Adrenal gland (tissue), 5 donors: Measurements from ENCODE around the gene AGPS.

Source experiments
- POLR2A ChIP-seq, 2 donors: fragments of 450-650 bp; IDR thresholded peaks; one replicate each; pipeline ENCODE4 v1.6.1; 2017; ENCODE audit warnings: antibody characterized with exemption in 2 of 2, mild to moderate bottlenecking in 2 of 2, moderate library complexity in 1 of 2
- TF ChIP-seq, protein P1 (sequence below), 6 experiments: fragments of 450-650 bp in 4 of 6; fragments of 200-600 bp in 2 of 6; sonication (generic) in 1 of 6; IDR thresholded peaks; 1 replicate in 5 of 6; 2 replicates in 1 of 6; pipeline versions ENCODE4 v1.5.1 to v1.8.0; 2016 to 2021; ENCODE audit warnings: antibody characterized with exemption in 6 of 6, mild to moderate bottlenecking in 2 of 6, moderate library complexity in 1 of 6
- donor health status: DM: no; HTN: no; CAD: no.

DNA sequence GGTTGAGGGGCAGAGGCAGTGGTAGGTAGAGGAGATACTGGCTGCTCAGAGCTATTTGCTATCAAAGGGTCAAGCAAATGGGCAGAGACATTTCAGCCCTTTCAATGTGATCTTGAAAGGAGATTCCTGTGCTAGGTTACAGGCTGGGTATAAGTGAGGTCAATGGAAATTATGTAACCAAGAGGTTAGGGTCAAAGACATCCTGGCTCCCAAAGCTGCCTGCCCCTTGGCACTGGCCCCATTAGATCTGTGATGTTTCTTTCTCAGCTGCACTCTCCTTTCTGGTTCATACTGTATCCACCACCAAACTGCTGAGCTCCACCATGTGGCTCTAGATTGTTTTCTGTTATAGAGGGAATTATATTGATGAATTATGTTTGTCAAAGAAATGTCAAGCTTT is 200.4 kb downstream of the AGPS start:
- no peak for TF ChIP-seq POLR2A (IDR thresholded peaks at IDR 0.05)
- TF ChIP-seq, protein P1, sequence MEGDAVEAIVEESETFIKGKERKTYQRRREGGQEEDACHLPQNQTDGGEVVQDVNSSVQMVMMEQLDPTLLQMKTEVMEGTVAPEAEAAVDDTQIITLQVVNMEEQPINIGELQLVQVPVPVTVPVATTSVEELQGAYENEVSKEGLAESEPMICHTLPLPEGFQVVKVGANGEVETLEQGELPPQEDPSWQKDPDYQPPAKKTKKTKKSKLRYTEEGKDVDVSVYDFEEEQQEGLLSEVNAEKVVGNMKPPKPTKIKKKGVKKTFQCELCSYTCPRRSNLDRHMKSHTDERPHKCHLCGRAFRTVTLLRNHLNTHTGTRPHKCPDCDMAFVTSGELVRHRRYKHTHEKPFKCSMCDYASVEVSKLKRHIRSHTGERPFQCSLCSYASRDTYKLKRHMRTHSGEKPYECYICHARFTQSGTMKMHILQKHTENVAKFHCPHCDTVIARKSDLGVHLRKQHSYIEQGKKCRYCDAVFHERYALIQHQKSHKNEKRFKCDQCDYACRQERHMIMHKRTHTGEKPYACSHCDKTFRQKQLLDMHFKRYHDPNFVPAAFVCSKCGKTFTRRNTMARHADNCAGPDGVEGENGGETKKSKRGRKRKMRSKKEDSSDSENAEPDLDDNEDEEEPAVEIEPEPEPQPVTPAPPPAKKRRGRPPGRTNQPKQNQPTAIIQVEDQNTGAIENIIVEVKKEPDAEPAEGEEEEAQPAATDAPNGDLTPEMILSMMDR (IDR thresholded peaks at IDR 0.05): no peak
